HG03060 (cell line): Measurements from ENCODE around the gene TAF4B.
"Not testable (repeated sequence)": the region's sequence is repeated elsewhere in the genome, so short reads cannot be mapped to it uniquely, and the experiment has no call there.

Experiments used
- ATAC-seq: cut with Tn5 transposase; IDR thresholded peaks from one replicate; pipeline ENCODE4 v1.9.1; 2021; ENCODE audit warnings: low read depth, moderate number of reproducible peaks; ENCODE audit not compliant: unreplicated experiment

The TAF4B gene

GRCh38 chr18:26418225-26418624 is 192.0 kb downstream of the TAF4B start:
- no peak for ATAC-seq

GRCh38 chr18:26419746-26420145 is 193.5 kb downstream of the TAF4B start:
- no peak for ATAC-seq

- no peak for ATAC-seq
Observed at GRCh38 chr18:26421503-26421902, 195.3 kb downstream of the TAF4B start.

- no peak for ATAC-seq
Observed at GRCh38 chr18:26421931-26422330, 195.7 kb downstream of the TAF4B start.

- no peak for ATAC-seq
Observed at GRCh38 chr18:26422472-26423162, 196.4 kb downstream of the TAF4B start.

GRCh38 chr18:26424428-26425147 is 198.3 kb downstream of the TAF4B start:
- no peak for ATAC-seq

- ATAC-seq = no peak
Observed at GRCh38 chr18:26425148-26425531, 198.9 kb downstream of the TAF4B start.

- ATAC-seq = no peak
Observed at GRCh38 chr18:26429535-26430226, 203.4 kb downstream of the TAF4B start.

- ATAC-seq = no peak
Observed at GRCh38 chr18:26432651-26433424, 206.6 kb downstream of the TAF4B start.

- ATAC-seq = no peak
Observed at GRCh38 chr18:26434887-26435286, 208.6 kb downstream of the TAF4B start.

GRCh38 chr18:26435415-26436095 is 209.3 kb downstream of the TAF4B start:
- ATAC-seq = no peak

GRCh38 chr18:26436176-26437051 is 210.2 kb downstream of the TAF4B start:
- no peak for ATAC-seq

- not testable (repeated sequence) for ATAC-seq
Observed at GRCh38 chr18:26437634-26438033, 211.4 kb downstream of the TAF4B start.

- ATAC-seq = peak; percentile 95
Observed at GRCh38 chr18:26438980-26439379, 212.7 kb downstream of the TAF4B start.

GRCh38 chr18:26439537-26439936 is 213.3 kb downstream of the TAF4B start:
- ATAC-seq = no peak

GRCh38 chr18:26440644-26441043 is 214.4 kb downstream of the TAF4B start:
- ATAC-seq = no peak
